HG02623 (cell line): Measurements from ENCODE around the gene CD53.

Experiments used
- ATAC-seq: cut with Tn5 transposase; IDR thresholded peaks from one replicate; pipeline ENCODE4 v1.9.1; 2021; ENCODE audit warnings: moderate library complexity; ENCODE audit not compliant: unreplicated experiment

CD53 gene

GRCh38 chr1:110875216-110875731 lies 2.3 kb downstream of the CD53 start:
- peak; percentile 39 for ATAC-seq

DNA sequence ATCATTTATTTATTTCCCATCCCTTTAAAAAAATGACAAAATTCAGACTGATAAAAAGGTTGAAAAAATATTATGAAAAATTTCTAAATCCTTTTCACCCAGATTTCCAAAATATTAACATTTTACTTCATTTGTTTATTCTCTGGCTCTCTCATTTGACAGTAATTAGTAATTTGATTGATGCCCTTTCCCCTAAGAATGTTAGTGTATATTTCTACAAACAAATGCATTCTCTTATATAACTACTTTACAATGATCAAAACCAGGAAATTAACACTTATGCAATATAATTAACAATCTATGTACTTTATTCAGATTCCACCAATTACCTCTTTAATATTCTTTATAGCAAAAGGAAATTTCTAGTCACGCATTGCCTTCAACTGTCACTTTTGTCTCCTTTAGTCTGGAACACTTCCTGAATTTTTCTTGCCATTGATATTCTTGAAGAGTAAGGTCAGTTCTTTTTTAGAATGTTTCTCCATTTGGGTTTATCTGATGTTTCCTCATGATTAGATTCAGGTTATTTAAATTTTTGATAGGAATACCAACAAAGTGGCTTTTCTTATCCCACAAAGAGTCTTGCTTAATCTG lies 3.9 kb downstream of the CD53 start:
- ATAC-seq, result no peak

- ATAC-seq, result no peak
These were observed 4.4 kb downstream of the CD53 start for GRCh38 chr1:110877364-110877763.

- ATAC-seq, result no peak
These were observed 4.8 kb downstream of the CD53 start for GRCh38 chr1:110877776-110878175.

- ATAC-seq, result no peak
These were observed 5.6 kb downstream of the CD53 start for GRCh38 chr1:110878591-110878990.

DNA sequence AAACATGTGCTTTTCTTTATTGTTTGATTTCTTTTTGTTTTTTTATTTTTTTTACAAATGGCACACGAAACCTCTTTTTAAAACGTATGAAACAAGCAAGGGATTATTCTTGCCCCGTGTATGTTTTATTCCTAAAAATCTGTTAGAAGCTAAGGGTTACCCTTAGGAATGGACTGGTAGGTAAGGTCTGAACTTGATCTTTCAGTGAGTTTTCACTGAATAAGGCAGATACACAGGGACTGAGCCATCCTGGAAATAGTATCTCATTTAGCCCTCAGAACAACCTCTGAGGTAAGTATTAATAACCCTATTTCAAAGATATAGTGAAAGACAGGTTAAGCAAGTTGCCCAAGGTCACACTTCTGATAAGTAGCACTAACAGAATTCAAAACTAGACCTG lies 6.0 kb downstream of the CD53 start:
- ATAC-seq, result no peak

- peak; percentile 48 for ATAC-seq
These were observed 7.0 kb downstream of the CD53 start for GRCh38 chr1:110879758-110880606.

GRCh38 chr1:110880708-110881374 lies 7.9 kb downstream of the CD53 start:
- peak; percentile 39 for ATAC-seq

DNA sequence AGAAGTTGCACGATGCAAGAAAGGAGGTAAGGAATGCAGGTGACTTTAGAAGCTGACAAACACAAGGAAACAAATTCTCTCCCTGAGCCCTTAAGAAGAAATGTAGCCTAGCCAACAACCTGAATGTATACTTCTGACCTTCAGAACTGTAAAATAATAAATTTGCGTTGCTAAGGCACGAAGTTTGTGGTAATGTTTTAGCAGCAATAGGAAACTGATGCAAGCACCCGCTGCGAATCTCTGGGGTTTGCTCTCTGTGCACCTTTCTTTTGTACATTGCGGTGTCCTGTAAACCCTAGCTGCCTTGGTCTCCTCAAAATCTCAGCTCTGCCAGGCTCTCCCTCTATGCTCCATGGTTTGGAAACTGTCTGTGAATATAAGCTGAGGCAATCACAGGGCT lies 15.1 kb downstream of the CD53 start:
- no peak for ATAC-seq

- no peak for ATAC-seq
These were observed 15.7 kb downstream of the CD53 start for GRCh38 chr1:110888641-110889040.

- no peak for ATAC-seq
These were observed 17.7 kb downstream of the CD53 start for GRCh38 chr1:110890474-110891196.

DNA sequence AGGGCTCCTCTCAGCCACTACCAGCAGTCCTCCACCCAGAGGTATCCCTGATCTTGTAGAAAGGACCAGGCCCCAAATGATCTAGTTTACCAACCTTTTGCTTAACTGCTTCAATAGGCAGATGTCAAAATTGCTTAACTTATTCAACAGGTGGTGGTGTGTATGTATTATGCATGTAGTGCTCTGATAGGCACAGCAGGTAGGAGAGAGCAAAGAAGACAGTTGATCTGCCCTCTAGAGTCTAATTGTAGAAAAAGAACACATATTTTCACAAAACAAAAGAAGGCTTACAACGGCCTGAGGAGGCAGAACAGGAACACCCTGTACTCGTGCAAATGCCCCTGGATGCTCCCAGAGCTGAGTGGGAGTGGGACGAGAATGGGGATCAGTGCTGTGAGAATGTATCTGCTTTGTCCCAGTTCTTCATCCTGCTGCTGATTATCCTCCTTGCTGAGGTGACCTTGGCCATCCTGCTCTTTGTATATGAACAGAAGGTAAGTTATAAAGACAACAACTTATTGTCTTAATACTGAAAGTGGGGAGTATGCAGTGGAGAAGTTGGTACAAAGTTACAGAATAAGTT lies 21.1 kb downstream of the CD53 start:
- no peak for ATAC-seq

- ATAC-seq, result no peak
These were observed 23.1 kb downstream of the CD53 start for GRCh38 chr1:110896090-110896489.

- no peak for ATAC-seq
These were observed 24.7 kb downstream of the CD53 start for GRCh38 chr1:110897681-110898080.

GRCh38 chr1:110898734-110899457 lies 25.9 kb downstream of the CD53 start:
- no peak for ATAC-seq

DNA sequence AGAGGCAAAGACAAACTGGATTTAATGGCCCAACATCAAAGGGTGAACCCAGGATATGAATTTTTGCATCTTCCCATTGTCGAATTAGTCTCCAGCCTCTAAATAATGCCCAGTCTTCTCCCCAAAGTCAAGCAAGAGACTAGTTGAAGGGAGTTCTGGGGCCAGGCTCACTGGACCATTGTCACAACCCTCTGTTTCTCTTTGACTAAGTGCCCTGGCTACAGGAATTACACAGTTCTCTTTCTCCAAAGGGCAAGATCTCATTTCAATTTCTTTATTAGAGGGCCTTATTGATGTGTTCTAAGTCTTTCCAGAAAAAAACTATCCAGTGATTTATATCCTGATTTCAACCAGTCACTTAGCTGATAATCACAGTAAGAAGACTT lies 26.5 kb downstream of the CD53 start:
- ATAC-seq, result no peak

GRCh38 chr1:110902820-110903463 lies 30.0 kb downstream of the CD53 start:
- no peak for ATAC-seq

DNA sequence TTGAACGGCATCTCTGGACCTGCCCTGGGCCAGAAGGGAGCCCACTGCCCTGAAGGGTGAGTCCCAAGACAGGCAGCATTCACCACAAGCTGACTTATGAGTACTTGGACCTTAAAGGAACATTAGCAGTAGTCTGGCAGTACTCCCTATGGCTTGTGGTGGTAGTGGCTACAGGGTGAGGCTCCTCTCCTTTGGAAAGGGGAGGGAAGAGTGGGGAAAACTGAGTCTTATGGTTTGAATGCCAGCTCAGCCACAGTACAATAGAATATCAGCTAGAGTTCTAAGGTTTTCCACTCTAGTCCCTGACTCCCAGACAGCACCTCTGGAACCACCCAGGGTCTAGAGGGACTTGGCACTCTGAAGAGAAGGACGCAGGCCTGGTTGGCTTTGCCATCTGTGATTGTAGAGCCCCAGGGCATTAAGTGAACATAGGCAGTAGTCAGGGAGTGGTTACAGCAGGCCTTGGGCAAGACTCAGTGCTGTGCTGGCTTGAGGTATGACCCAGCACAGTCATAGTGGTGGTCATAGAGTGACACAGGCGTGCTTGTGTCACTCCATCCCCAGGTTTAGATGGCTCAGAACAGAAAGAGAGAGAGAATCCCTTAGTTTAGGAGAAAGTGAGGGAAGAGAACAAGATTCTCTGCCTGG lies 31.0 kb downstream of the CD53 start:
- no peak for ATAC-seq

- ATAC-seq, result no peak
These were observed 39.8 kb downstream of the CD53 start for GRCh38 chr1:110912784-110913183.
